SK-N-SH (cell line): ENCODE measurements around the gene SLC30A2.

ENCODE experiments used
- ELF1 ChIP-seq: IDR thresholded peaks from 2 replicates; pipeline ENCODE4 v1.4.0; 2012
- NRF1 ChIP-seq: IDR thresholded peaks from 2 replicates; pipeline ENCODE4 v1.6.1; 2012; ENCODE audit warnings: low read depth, mild to moderate bottlenecking, low read length
- POLR2AphosphoS5 ChIP-seq: IDR thresholded peaks from 2 replicates; pipeline ENCODE4 v1.6.1; 2012; ENCODE audit warnings: low read depth, low read length
- SMC3 ChIP-seq: IDR thresholded peaks from 2 replicates; pipeline ENCODE4 v1.6.1; 2012; ENCODE audit warnings: low read depth, low read length, improper control_type of control experiment
- YY1 ChIP-seq: IDR thresholded peaks from 2 replicates; pipeline ENCODE4 v1.4.0; 2012; ENCODE audit warnings: low read depth, mild to moderate bottlenecking
- TF ChIP-seq, protein P1 (sequence below): fragments of 200-600 bp; sonication (generic); IDR thresholded peaks from 2 replicates; pipeline ENCODE4 v1.6.1; 2017; ENCODE audit warnings: antibody characterized with exemption, mild to moderate bottlenecking, moderate library complexity

DNA sequence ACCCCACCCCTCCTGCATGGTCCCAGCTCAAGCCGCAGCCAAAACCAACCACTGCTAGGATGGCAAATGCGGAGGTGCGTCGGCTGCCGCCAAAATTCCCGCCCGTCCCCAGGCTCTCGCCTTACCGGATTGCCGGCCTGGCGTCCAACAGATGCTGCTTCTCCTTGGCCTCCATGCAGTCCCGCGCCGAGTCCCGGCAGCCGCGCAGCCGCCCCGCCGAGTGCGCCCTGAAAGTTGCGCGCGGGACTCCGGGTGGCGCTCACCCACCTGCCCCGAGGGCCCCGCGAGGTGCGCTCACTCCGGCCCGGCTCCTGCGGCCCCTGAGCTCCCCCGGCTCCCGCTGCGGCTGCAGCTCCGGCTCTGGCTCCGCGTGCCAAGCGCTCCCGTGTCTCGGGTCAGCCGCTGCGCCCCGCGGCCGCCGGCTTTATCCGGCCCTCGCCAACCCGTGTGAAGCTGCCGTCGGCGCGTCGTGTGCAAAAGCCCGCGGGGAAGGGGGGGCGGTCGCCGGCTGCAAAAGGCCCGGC, at the start of gene SLC30A2:
- TF ChIP-seq POLR2AphosphoS5 (no peak), ELF1 (no peak), SMC3 (no peak), YY1 (no peak), NRF1 (no peak)
- TF ChIP-seq, protein P1, sequence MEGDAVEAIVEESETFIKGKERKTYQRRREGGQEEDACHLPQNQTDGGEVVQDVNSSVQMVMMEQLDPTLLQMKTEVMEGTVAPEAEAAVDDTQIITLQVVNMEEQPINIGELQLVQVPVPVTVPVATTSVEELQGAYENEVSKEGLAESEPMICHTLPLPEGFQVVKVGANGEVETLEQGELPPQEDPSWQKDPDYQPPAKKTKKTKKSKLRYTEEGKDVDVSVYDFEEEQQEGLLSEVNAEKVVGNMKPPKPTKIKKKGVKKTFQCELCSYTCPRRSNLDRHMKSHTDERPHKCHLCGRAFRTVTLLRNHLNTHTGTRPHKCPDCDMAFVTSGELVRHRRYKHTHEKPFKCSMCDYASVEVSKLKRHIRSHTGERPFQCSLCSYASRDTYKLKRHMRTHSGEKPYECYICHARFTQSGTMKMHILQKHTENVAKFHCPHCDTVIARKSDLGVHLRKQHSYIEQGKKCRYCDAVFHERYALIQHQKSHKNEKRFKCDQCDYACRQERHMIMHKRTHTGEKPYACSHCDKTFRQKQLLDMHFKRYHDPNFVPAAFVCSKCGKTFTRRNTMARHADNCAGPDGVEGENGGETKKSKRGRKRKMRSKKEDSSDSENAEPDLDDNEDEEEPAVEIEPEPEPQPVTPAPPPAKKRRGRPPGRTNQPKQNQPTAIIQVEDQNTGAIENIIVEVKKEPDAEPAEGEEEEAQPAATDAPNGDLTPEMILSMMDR: no peak
